Liver (tissue), 9 donors: ENCODE data around the gene ATP6V1G3. TPM values are rescaled to one million over a fixed set of nuclear protein-coding genes. Genes with fewer than 3 reads are reported as not detected.

Experiments
- DNase-seq: peaks from one replicate; pipeline ENCODE4 v3.0.0-alpha.2; 2017; ENCODE audit warnings: low spot score
- H3K27ac ChIP-seq, 2 donors: one replicate each; pipeline ENCODE4 v1.7.0; 2013; ENCODE audit warnings: inconsistent platforms in 2 of 2, low read length in 2 of 2, control low read depth in 1 of 2, low read depth in 1 of 2, mild to moderate bottlenecking in 1 of 2
- H3K27me3 ChIP-seq, 4 donors: one replicate each; pipeline versions ENCODE4 v1.6.1 to v1.7.0; 2013; ENCODE audit warnings: low read length in 3 of 4, inconsistent platforms in 1 of 4, mild to moderate bottlenecking in 1 of 4, moderate library complexity in 1 of 4; ENCODE audit not compliant: control insufficient read depth in 4 of 4, insufficient read depth in 4 of 4
- H3K36me3 ChIP-seq, 4 donors: one replicate each; pipeline versions ENCODE4 v1.6.1 to v1.7.0; 2013; ENCODE audit warnings: low read length in 3 of 4, mild to moderate bottlenecking in 3 of 4, low read depth in 1 of 4, moderate library complexity in 1 of 4; ENCODE audit not compliant: control insufficient read depth in 4 of 4, insufficient read depth in 3 of 4
- H3K4me1 ChIP-seq, 4 donors: one replicate each; pipeline versions ENCODE4 v1.6.1 to v1.7.0; 2013; ENCODE audit warnings: low read length in 3 of 4, mild to moderate bottlenecking in 3 of 4, moderate library complexity in 1 of 4; ENCODE audit not compliant: control insufficient read depth in 4 of 4, insufficient read depth in 4 of 4
- H3K4me3 ChIP-seq, 3 donors: one replicate each; pipeline versions ENCODE4 v1.6.1 to v1.7.0; 2013; ENCODE audit warnings: low read length in 3 of 3, control low read depth in 1 of 3, low read depth in 1 of 3, mild to moderate bottlenecking in 1 of 3
- H3K9ac ChIP-seq, 2 donors: one replicate each; pipeline ENCODE4 v1.7.0; 2013; ENCODE audit warnings: low read length in 2 of 2, mild to moderate bottlenecking in 2 of 2, moderate library complexity in 2 of 2, control low read depth in 1 of 2, low read depth in 1 of 2
- H3K9me3 ChIP-seq, 4 donors: one replicate each; pipeline versions ENCODE4 v1.6.1 to v1.7.0; 2013; ENCODE audit warnings: low read length in 3 of 4; ENCODE audit not compliant: control insufficient read depth in 4 of 4
- EGR1 ChIP-seq, 2 donors: IDR thresholded peaks; 2 replicates each; pipeline ENCODE4 v1.6.1; 2016 to 2018; ENCODE audit warnings: antibody characterized with exemption in 2 of 2, low read depth in 2 of 2
- FOXA1 ChIP-seq: IDR thresholded peaks from 2 replicates; pipeline ENCODE4 v1.6.1; 2016; ENCODE audit warnings: antibody characterized with exemption
- FOXA2 ChIP-seq: IDR thresholded peaks from 2 replicates; pipeline ENCODE4 v1.6.1; 2016; ENCODE audit warnings: antibody characterized with exemption
- HNF4A ChIP-seq, 2 donors: conservative IDR thresholded peaks; 2 replicates each; pipeline ENCODE4 v1.6.1; 2016; ENCODE audit warnings: antibody characterized with exemption in 2 of 2, mild to moderate bottlenecking in 2 of 2
- HNF4G ChIP-seq: IDR thresholded peaks from 2 replicates; pipeline ENCODE4 v1.6.1; 2016; ENCODE audit warnings: antibody characterized with exemption
- JUND ChIP-seq, 2 donors: IDR thresholded peaks; 2 replicates each; pipeline ENCODE4 v1.6.1; 2016; ENCODE audit warnings: antibody characterized with exemption in 2 of 2
- RAD21 ChIP-seq, 2 donors: IDR thresholded peaks; 2 replicates each; pipeline ENCODE4 v1.6.1; 2016; ENCODE audit warnings: antibody characterized with exemption in 2 of 2, mild to moderate bottlenecking in 2 of 2
- REST ChIP-seq: IDR thresholded peaks from 2 replicates; pipeline ENCODE4 v1.6.1; 2016; ENCODE audit warnings: antibody characterized with exemption, mild to moderate bottlenecking
- RXRA ChIP-seq, 2 donors: IDR thresholded peaks; 2 replicates each; pipeline ENCODE4 v1.6.1; 2017 to 2018; ENCODE audit warnings: antibody characterized with exemption in 2 of 2, mild to moderate bottlenecking in 1 of 2
- SP1 ChIP-seq: IDR thresholded peaks from 2 replicates; pipeline ENCODE4 v1.6.1; 2018; ENCODE audit warnings: antibody characterized with exemption, mild to moderate bottlenecking
- TAF1 ChIP-seq: conservative IDR thresholded peaks from 2 replicates; pipeline ENCODE4 v1.6.1; 2016; ENCODE audit warnings: antibody characterized with exemption, mild to moderate bottlenecking
- YY1 ChIP-seq: IDR thresholded peaks from 2 replicates; pipeline ENCODE4 v1.6.1; 2016; ENCODE audit warnings: antibody characterized with exemption, mild to moderate bottlenecking
- WGBS: extraction: QIAGEN DNeasy Blood & Tissue Kit; methylation state at CpG from one replicate; pipeline ENCODE4 v1.1.7; 2013; 5-methylcytosine and 5-hydroxymethylcytosine counted together
- polyA plus RNA-seq, 2 donors: library from polyadenylated mRNA; stranded (reverse) in 1 of 2; unstranded in 1 of 2; fragments of 200-250 nt in 1 of 2; fragments of >200 nt in 1 of 2; fragmentation: Nextera tagmentation in 1 of 2; extraction: Ambion mirVana in 1 of 2; gene quantifications; one replicate each; pipeline versions ENCODE4 v1.2.1 to v1.2.3, GENCODE V29; 2013 to 2015
- total RNA-seq, 2 donors: library from RNA; depleted of rRNA; stranded (reverse); fragments of >200 nt; gene quantifications; one replicate each; pipeline ENCODE4 v1.2.3, GENCODE V29; 2014
- TF ChIP-seq, protein P1 (sequence below): IDR thresholded peaks from 2 replicates; pipeline ENCODE4 v1.6.1; 2016; ENCODE audit warnings: antibody characterized with exemption
- TF ChIP-seq, protein P2 (sequence below): IDR thresholded peaks from 2 replicates; pipeline ENCODE4 v1.6.1; 2016; ENCODE audit warnings: antibody characterized with exemption
- TF ChIP-seq, protein P3 (sequence below): fragments of 150-350 bp; IDR thresholded peaks from 2 replicates; pipeline ENCODE4 v1.5.1; 2017; ENCODE audit warnings: improper control_type of control experiment, low read depth, low read length; ENCODE audit not compliant: missing input control
- donor health status: healthy.
- donor health status: healthy.
- donor health status: healthy.
- donor health status: healthy.
- donor health status: healthy.

ATP6V1G3 gene
- total and polyA plus RNA-seq, 4 donors = not detected

GRCh38 chr1:198498103-198498385 is 42.4 kb downstream of the ATP6V1G3 start:
- no peaks in the 10 kb centered on the region for H3K27me3 ChIP-seq
- TF ChIP-seq, protein P1, sequence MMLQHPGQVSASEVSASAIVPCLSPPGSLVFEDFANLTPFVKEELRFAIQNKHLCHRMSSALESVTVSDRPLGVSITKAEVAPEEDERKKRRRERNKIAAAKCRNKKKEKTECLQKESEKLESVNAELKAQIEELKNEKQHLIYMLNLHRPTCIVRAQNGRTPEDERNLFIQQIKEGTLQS = no peak
- TF ChIP-seq HNF4G = no peak
- TF ChIP-seq, protein P2, sequence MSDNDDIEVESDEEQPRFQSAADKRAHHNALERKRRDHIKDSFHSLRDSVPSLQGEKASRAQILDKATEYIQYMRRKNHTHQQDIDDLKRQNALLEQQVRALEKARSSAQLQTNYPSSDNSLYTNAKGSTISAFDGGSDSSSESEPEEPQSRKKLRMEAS = no peak
- no peak for TF ChIP-seq SP1
- DNase-seq = no peak
- H3K36me3 ChIP-seq = no peaks in the 10 kb centered on the region
- no peak overlapping the region for H3K9ac ChIP-seq
- WGBS = 86% methylated on average over 1 of the region's 1 CpG
- H3K9me3 ChIP-seq = no peaks in the 10 kb centered on the region
- H3K4me3 ChIP-seq = no peak overlapping the region
- H3K27ac ChIP-seq = no peak overlapping the region
- no peaks in the 10 kb centered on the region for H3K4me1 ChIP-seq

GRCh38 chr1:198497326-198498102 is 43.0 kb downstream of the ATP6V1G3 start:
- Histone ChIP-seq H3K36me3 (no peaks in the 10 kb centered on the region), H3K27me3 (no peaks in the 10 kb centered on the region), H3K9me3 (no peaks in the 10 kb centered on the region), H3K27ac (no peak overlapping the region), H3K9ac (no peak overlapping the region), H3K4me1 (no peaks in the 10 kb centered on the region), H3K4me3 (no peak overlapping the region)
- 86% methylated on average over 3 of the region's 3 CpGs for WGBS
- no peak for DNase-seq
- TF ChIP-seq FOXA2 (no peak), JUND (IDR thresholded peaks at IDR 0.05) (no peak)

GRCh38 chr1:198496216-198497143 is 44.0 kb downstream of the ATP6V1G3 start:
- no peaks in the 10 kb centered on the region for H3K4me1 ChIP-seq
- no peak overlapping the region for H3K4me3 ChIP-seq
- no peak for DNase-seq
- no peaks in the 10 kb centered on the region for H3K27me3 ChIP-seq
- no peaks in the 10 kb centered on the region for H3K9me3 ChIP-seq
- H3K36me3 ChIP-seq = no peaks in the 10 kb centered on the region
- 92% methylated on average over 6 of the region's 6 CpGs for WGBS
- H3K9ac ChIP-seq = no peak overlapping the region
- no peak overlapping the region for H3K27ac ChIP-seq
- TF ChIP-seq TAF1 (no peak), RAD21 (IDR thresholded peaks at IDR 0.05) (no peak), REST (no peak), FOXA1 (no peak), HNF4G (no peak), HNF4A (conservative IDR thresholded peaks at IDR 0.05) (no peak), YY1 (no peak), RXRA (IDR thresholded peaks at IDR 0.05) (no peak), EGR1 (IDR thresholded peaks at IDR 0.05; ENCODE audit: low read depth in 2 of 2) (no peak), SP1 (no peak)
- TF ChIP-seq, protein P1 = no peak
- TF ChIP-seq, protein P3, sequence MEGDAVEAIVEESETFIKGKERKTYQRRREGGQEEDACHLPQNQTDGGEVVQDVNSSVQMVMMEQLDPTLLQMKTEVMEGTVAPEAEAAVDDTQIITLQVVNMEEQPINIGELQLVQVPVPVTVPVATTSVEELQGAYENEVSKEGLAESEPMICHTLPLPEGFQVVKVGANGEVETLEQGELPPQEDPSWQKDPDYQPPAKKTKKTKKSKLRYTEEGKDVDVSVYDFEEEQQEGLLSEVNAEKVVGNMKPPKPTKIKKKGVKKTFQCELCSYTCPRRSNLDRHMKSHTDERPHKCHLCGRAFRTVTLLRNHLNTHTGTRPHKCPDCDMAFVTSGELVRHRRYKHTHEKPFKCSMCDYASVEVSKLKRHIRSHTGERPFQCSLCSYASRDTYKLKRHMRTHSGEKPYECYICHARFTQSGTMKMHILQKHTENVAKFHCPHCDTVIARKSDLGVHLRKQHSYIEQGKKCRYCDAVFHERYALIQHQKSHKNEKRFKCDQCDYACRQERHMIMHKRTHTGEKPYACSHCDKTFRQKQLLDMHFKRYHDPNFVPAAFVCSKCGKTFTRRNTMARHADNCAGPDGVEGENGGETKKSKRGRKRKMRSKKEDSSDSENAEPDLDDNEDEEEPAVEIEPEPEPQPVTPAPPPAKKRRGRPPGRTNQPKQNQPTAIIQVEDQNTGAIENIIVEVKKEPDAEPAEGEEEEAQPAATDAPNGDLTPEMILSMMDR = no peak
